CD14-positive monocyte (primary cell): ENCODE data around the gene TAF5L. TPM values are rescaled to one million over a fixed set of nuclear protein-coding genes. Genes with fewer than 3 reads are reported as not detected.

Experiments used
- DNase-seq, 3 donors: peaks; one replicate each; pipeline ENCODE4 v3.0.0-alpha.2; 2011 to 2022
- H2AFZ ChIP-seq: 2 replicates; pipeline ENCODE4 v1.6.0; 2012; ENCODE audit warnings: mild to moderate bottlenecking, low read depth, low read length, inconsistent platforms; ENCODE audit not compliant: insufficient read depth, poor library complexity, severe bottlenecking
- H3K27ac ChIP-seq, 2 donors: 1 replicate in 1 of 2; 2 replicates in 1 of 2; pipeline ENCODE4 v1.5.1; 2012 to 2013; ENCODE audit warnings: low read length in 2 of 2, control low read depth in 1 of 2, inconsistent platforms in 1 of 2, low read depth in 1 of 2, mild to moderate bottlenecking in 1 of 2
- H3K27me3 ChIP-seq, 2 donors: one replicate each; pipeline versions ENCODE4 v1.6.0 to v1.6.1; 2011 to 2013; ENCODE audit warnings: low read length in 2 of 2; ENCODE audit not compliant: control insufficient read depth in 2 of 2, insufficient read depth in 2 of 2
- H3K36me3 ChIP-seq, 2 donors: replicated peaks in 1 of 2; 1 replicate in 1 of 2; 2 replicates in 1 of 2; pipeline versions ENCODE4 v1.5.1 to v1.6.1; 2012 to 2013; ENCODE audit warnings: low read length in 2 of 2, control low read depth in 1 of 2, inconsistent platforms in 1 of 2, mild to moderate bottlenecking in 1 of 2; ENCODE audit not compliant: insufficient read depth in 2 of 2, control insufficient read depth in 1 of 2
- H3K4me1 ChIP-seq, 2 donors: 1 replicate in 1 of 2; 2 replicates in 1 of 2; pipeline versions ENCODE4 v1.5.1 to v1.6.1; 2012 to 2013; ENCODE audit warnings: low read length in 2 of 2, control low read depth in 1 of 2, inconsistent platforms in 1 of 2, mild to moderate bottlenecking in 1 of 2, moderate library complexity in 1 of 2; ENCODE audit not compliant: insufficient read depth in 2 of 2, control insufficient read depth in 1 of 2
- H3K4me2 ChIP-seq: replicated peaks from 2 replicates; pipeline ENCODE3; 2012; ENCODE audit warnings: low read length, moderate library complexity, mild to moderate bottlenecking; ENCODE audit not compliant: poor library complexity, severe bottlenecking; ENCODE audit errors: extremely low read depth
- H3K4me3 ChIP-seq, 3 experiments: fragments of 200-600 bp in 1 of 3; sonication (generic) in 1 of 3; replicated peaks in 1 of 3; 1 replicate in 2 of 3; 2 replicates in 1 of 3; pipeline ENCODE4 v1.5.1; 2011 to 2013; ENCODE audit warnings: low read length in 3 of 3, mild to moderate bottlenecking in 3 of 3, control low read depth in 2 of 3, low read depth in 2 of 3, inconsistent platforms in 1 of 3, moderate library complexity in 1 of 3
- H3K79me2 ChIP-seq: 2 replicates; pipeline ENCODE4 v1.6.0; 2012; ENCODE audit warnings: mild to moderate bottlenecking, control low read depth, inconsistent platforms, low read length, moderate library complexity; ENCODE audit not compliant: insufficient read depth
- H3K9ac ChIP-seq: 2 replicates; pipeline ENCODE4 v1.6.0; 2017; ENCODE audit warnings: low read length, mild to moderate bottlenecking; ENCODE audit not compliant: insufficient read depth, poor library complexity, severe bottlenecking
- H3K9me3 ChIP-seq, 2 donors: replicated peaks in 1 of 2; 1 replicate in 1 of 2; 2 replicates in 1 of 2; pipeline versions ENCODE4 v1.5.1 to v1.6.1; 2012 to 2013; ENCODE audit warnings: low read length in 2 of 2, control low read depth in 1 of 2; ENCODE audit not compliant: control insufficient read depth in 1 of 2, insufficient read depth in 1 of 2
- H4K20me1 ChIP-seq: 2 replicates; pipeline ENCODE4 v1.6.0; 2012; ENCODE audit warnings: mild to moderate bottlenecking, low read length, control low read depth, moderate library complexity; ENCODE audit not compliant: insufficient read depth
- H3K27ac Mint-ChIP-seq, 7 donors: one replicate each; pipeline ENCODE4 v1.8.0; 2020; ENCODE audit warnings: mild to moderate bottlenecking in 7 of 7, mixed read lengths in 7 of 7, moderate library complexity in 6 of 7, inconsistent platforms in 2 of 7
- H3K27me3 Mint-ChIP-seq, 3 donors: one replicate each; pipeline ENCODE4 v1.8.0; 2021 to 2022; ENCODE audit warnings: low read depth in 3 of 3, mild to moderate bottlenecking in 3 of 3, mixed read lengths in 3 of 3, moderate library complexity in 3 of 3, inconsistent platforms in 1 of 3
- H3K36me3 Mint-ChIP-seq, 2 donors: one replicate each; pipeline ENCODE4 v1.8.0; 2020; ENCODE audit warnings: mixed read lengths in 2 of 2, inconsistent platforms in 1 of 2, mild to moderate bottlenecking in 1 of 2
- H3K4me1 Mint-ChIP-seq: one replicate; pipeline ENCODE4 v1.8.0; 2020; ENCODE audit warnings: mild to moderate bottlenecking, mixed read lengths
- H3K4me3 Mint-ChIP-seq, 2 donors: one replicate each; pipeline ENCODE4 v1.8.0; 2020; ENCODE audit warnings: mild to moderate bottlenecking in 2 of 2, mixed read lengths in 2 of 2, moderate library complexity in 1 of 2
- H3K9me3 Mint-ChIP-seq, 7 donors: one replicate each; pipeline ENCODE4 v1.8.0; 2020 to 2022; ENCODE audit warnings: mixed read lengths in 7 of 7, mild to moderate bottlenecking in 6 of 7, moderate library complexity in 6 of 7, inconsistent platforms in 2 of 7
- CTCF ChIP-seq: fragments of 200-600 bp; IDR thresholded peaks from one replicate; pipeline ENCODE4 v1.8.0; 2022; ENCODE audit warnings: antibody characterized with exemption, mild to moderate bottlenecking
- WGBS: methylation state at CpG from one replicate; pipeline ENCODE4 v1.1.5; 2013; ENCODE audit warnings: missing lambda C conversion rate; ENCODE audit not compliant: insufficient coverage; 5-methylcytosine and 5-hydroxymethylcytosine counted together
- intact Hi-C, 2 donors: fragments of 100-400 bp; cut with micrococcal nuclease; formaldehyde crosslinking; loops; one replicate each; pipeline versions ENCODE4 v1.15.0 to v1.15.1; 2023
- polyA plus RNA-seq, 3 donors: library from polyadenylated mRNA; depleted of rRNA in 1 of 3; unstranded in 2 of 3; stranded (reverse) in 1 of 3; fragments of 300-500 nt in 2 of 3; fragments of >200 nt in 1 of 3; fragmentation: Illumina TruSeq in 2 of 3; gene quantifications; 1 replicate in 2 of 3; 2 replicates in 1 of 3; pipeline ENCODE4 v1.2.3, GENCODE V29; 2012 to 2021

TAF5L gene
- polyA plus RNA-seq, 3 donors, result 3.8 to 15.4 (median 4.9) TPM

DNA sequence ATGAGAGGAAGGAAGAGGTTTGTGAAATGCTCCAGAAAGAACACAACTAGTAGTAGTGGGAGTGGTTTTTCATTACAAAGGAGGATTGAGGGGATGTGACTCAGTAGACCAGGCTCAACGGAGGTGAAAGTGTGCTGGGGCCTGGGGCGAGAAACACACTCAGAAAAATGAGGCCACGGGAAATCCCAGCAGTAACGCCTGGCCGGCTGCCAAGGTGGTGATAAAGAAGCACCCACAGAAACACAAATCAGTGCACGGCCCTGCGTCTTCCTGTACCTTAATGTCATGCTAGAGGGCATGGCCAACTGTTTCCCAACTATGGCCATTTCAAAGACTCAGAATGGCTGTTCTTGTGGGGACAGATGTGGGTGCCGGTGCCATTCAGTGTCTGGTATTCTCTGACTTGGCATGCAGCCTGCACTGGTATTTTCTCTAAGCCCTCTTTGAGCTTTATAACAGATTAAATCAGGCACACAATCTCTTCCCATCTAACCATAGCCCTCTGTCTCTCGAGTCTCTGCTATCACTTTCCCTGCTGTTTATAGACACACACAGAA lies 38.3 kb upstream of the TAF5L start:
- Histone ChIP-seq H4K20me1 (no peaks in the 10 kb centered on the region), H3K4me3 (no peak overlapping the region), H3K9me3 (no peaks in the 10 kb centered on the region), H2AFZ (no peak overlapping the region), H3K4me1 (no peaks in the 10 kb centered on the region), H3K27me3 (no peaks in the 10 kb centered on the region), H3K79me2 (no peaks in the 10 kb centered on the region), H3K36me3 (peaks cover 6 to 8% of the 10 kb centered on the region in 2 donors), H3K4me2 (no peak overlapping the region), H3K27ac (no peak overlapping the region), H3K9ac (no peak overlapping the region)
- no peak overlapping the region for H3K4me3 Mint-ChIP-seq
- no peak for DNase-seq
- H3K36me3 Mint-ChIP-seq, result peaks cover 14 to 18% of the 10 kb centered on the region in 2 donors
- H3K4me1 Mint-ChIP-seq, result peaks cover 2% of the 10 kb centered on the region
- no peak overlapping the region for H3K27ac Mint-ChIP-seq
- no peaks in the 10 kb centered on the region for H3K9me3 Mint-ChIP-seq
- intact Hi-C loops, result loop anchor here in 1 of 2 donors (5.0 kb wide), 1 partner anchor 648 kb away; no protein-coding TSS in a partner anchor
- 71% methylated on average over 8 of the region's 9 CpGs for WGBS
- H3K27me3 Mint-ChIP-seq, result peaks cover 0 to 2% (median 0%) of the 10 kb centered on the region in 3 donors
- no peak for TF ChIP-seq CTCF

GRCh38 chr1:229661897-229662296 lies 36.0 kb upstream of the TAF5L start:
- no peaks in the 10 kb centered on the region for H3K79me2 ChIP-seq
- no peak overlapping the region for H3K9ac ChIP-seq
- no peak overlapping the region for H3K4me3 ChIP-seq
- Mint-ChIP-seq H3K27ac (no peak overlapping the region), H3K27me3 (no peaks in the 10 kb centered on the region), H3K36me3 (peaks cover 30 to 37% of the 10 kb centered on the region in 2 donors), H3K9me3 (no peaks in the 10 kb centered on the region), H3K4me3 (no peak overlapping the region), H3K4me1 (peaks cover 2% of the 10 kb centered on the region)
- H3K27ac ChIP-seq, result no peak overlapping the region
- no peak overlapping the region for H3K4me2 ChIP-seq
- H3K4me1 ChIP-seq, result no peaks in the 10 kb centered on the region
- H2AFZ ChIP-seq, result no peak overlapping the region
- no peaks in the 10 kb centered on the region for H4K20me1 ChIP-seq
- intact Hi-C loops, result loop anchor here (2.0 to 5.0 kb wide), 2 partner anchors 505 to 650 kb away; no protein-coding TSS in a partner anchor
- 100% methylated on average over 7 of the region's 8 CpGs for WGBS
- H3K27me3 ChIP-seq, result no peaks in the 10 kb centered on the region
- no peaks in the 10 kb centered on the region for H3K9me3 ChIP-seq
- TF ChIP-seq CTCF, result no peak
- peaks cover 13 to 30% of the 10 kb centered on the region in 2 donors for H3K36me3 ChIP-seq
- no peak for DNase-seq
